PFSK-1 (cell line): ENCODE data around the gene MORN5.

Source experiments
- FOXP2 ChIP-seq: optimal IDR thresholded peaks from 2 replicates; pipeline ENCODE3; 2011; ENCODE audit warnings: borderline replicate concordance, control low read depth, inconsistent platforms; ENCODE audit not compliant: insufficient read depth; ENCODE audit errors: extremely low read length, extremely low read depth
- POLR2AphosphoS5 ChIP-seq: IDR thresholded peaks from 2 replicates; pipeline ENCODE4 v1.6.1; 2012; ENCODE audit warnings: low read depth, mild to moderate bottlenecking, control low read depth, low read length, moderate library complexity
- REST ChIP-seq, 2 experiments: IDR thresholded peaks; 2 replicates each; pipeline versions ENCODE4 v1.6.1 to v1.8.0; 2011 to 2012; ENCODE audit warnings: low read depth in 2 of 2, low read length in 2 of 2, control low read depth in 1 of 2, inconsistent platforms in 1 of 2, mild to moderate bottlenecking in 1 of 2, moderate library complexity in 1 of 2; ENCODE audit not compliant: insufficient read depth in 1 of 2
- SIN3A ChIP-seq: IDR thresholded peaks from 2 replicates; pipeline ENCODE4 v1.6.1; 2012; ENCODE audit warnings: mild to moderate bottlenecking, low read length, moderate library complexity, borderline replicate concordance; ENCODE audit not compliant: insufficient read depth
- TAF1 ChIP-seq: IDR thresholded peaks from 2 replicates; pipeline ENCODE4 v1.6.1; 2012; ENCODE audit warnings: low read length, control low read depth, borderline replicate concordance; ENCODE audit not compliant: insufficient read depth

MORN5 gene

DNA sequence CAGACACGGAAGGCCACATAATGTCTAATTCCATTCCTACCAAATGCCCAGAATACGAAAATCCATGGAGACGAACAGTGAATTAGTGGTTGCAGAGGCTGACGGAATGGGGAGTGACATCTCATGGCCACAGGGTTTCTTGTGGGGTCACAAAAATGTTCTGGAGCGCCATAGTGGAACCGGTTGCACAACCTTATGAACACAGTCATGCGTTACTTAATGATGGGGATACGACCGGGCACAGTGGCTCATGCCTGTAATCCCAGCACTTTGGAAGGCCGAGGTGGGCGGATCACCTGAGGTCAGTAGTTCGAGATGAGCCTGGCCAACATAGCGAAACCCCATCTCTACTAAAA, 40.6 kb upstream of the MORN5 start:
- TF ChIP-seq FOXP2 = no peak
- TF ChIP-seq TAF1 = no peak
- TF ChIP-seq POLR2AphosphoS5 = no peak
- no peak for TF ChIP-seq SIN3A
- TF ChIP-seq REST (IDR thresholded peaks at IDR 0.05; ENCODE audit: insufficient read depth in 1 of 2, low read depth in 2 of 2, low read length in 2 of 2) = no peak

DNA sequence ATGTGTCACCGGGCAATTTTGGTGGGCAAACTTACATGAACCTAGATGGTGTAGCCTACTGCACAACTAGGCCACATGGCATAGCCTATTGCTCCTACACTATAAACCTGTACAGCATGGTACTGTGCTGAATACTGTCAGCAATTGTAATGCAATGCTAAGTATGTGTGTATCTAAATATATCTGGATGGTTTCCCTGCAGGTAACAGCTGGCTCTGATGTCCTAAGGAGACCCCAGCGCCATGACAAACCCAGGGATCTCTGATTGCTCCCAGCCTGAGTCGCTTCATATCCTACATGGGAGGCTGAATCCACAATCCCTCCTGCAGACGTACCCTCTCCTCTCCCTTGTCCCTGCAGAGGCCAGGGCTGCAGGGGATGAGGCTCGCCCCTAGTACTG, 40.0 kb upstream of the MORN5 start:
- TF ChIP-seq FOXP2 (no peak), POLR2AphosphoS5 (no peak), SIN3A (no peak), TAF1 (no peak), REST (IDR thresholded peaks at IDR 0.05; ENCODE audit: insufficient read depth in 1 of 2, low read depth in 2 of 2, low read length in 2 of 2) (no peak)

DNA sequence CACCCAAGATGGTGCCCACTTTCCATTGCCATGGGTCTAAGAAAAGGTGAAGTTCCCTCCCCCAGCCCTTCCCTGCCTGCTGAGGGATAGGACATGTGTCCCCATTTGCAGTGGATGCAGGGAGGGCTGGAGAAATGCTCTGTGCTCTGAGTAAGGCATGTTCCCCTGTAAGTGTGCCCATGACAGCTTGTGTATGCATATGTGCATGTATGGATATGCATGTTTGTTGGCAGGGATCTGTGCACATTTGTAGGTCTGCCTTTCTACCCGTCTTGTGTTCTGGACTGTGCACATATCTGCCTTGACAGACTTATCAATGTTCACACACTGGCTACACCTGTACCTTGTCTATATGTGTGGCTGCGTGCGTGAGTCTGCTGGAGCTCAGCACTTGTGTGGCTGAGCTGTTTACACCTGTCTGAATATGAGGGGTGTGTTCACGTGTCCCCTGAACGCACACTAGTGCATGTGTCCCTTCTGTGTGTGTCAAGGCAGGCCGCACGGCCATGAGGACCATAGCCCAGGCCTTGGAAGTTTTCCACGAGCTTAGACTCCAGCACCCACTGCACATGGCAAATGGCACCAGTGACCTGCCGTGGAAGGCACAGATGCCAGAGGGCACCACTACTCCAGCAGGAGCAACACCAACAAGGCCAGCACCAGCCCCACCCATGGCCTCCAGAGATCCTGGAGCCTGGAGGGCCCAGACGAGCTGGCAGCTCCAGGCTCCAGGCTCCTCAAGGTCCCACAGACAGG, 39.2 kb upstream of the MORN5 start:
- TF ChIP-seq FOXP2 (no peak), TAF1 (no peak), REST (IDR thresholded peaks at IDR 0.05; ENCODE audit: insufficient read depth in 1 of 2, low read depth in 2 of 2, low read length in 2 of 2) (no peak), POLR2AphosphoS5 (no peak), SIN3A (no peak)

GRCh38 chr9:122121391-122121790, 38.3 kb upstream of the MORN5 start:
- TF ChIP-seq SIN3A = no peak
- TF ChIP-seq REST (IDR thresholded peaks at IDR 0.05; ENCODE audit: insufficient read depth in 1 of 2, low read depth in 2 of 2, low read length in 2 of 2) = no peak
- TF ChIP-seq POLR2AphosphoS5 = no peak
- no peak for TF ChIP-seq FOXP2
- no peak for TF ChIP-seq TAF1
